ENCODE data around the gene PCDHGA9. TPM values are rescaled to one million over a fixed set of nuclear protein-coding genes. Genes with fewer than 3 reads are reported as not detected.
"Not testable (repeated sequence)": the region's sequence is repeated elsewhere in the genome, so short reads cannot be mapped to it uniquely, and the experiment has no call there.

PCDHGA9 gene
- 1 to 10 TPM; 3.4 to 5.3 (median 3.8) TPM for polyA plus RNA-seq (ENCODE audit: insufficient read length in 10 of 10)
- long read RNA-seq, donor 1, full-length matches to known transcripts: 2 of 2 reads
- long read RNA-seq, donor 1, partial matches to known transcripts: 0 of 2 reads
- long read RNA-seq, donor 1, other reads (novel, unspliced or antisense): 0 of 2 reads
- long read RNA-seq, donor 2, partial matches to known transcripts: 0 of 1 reads
- long read RNA-seq, donor 2, other reads (novel, unspliced or antisense): 0 of 1 reads
- long read RNA-seq, donor 3, partial matches to known transcripts: 0 of 2 reads
- long read RNA-seq, donor 3, other reads (novel, unspliced or antisense): 0 of 2 reads
- long read RNA-seq, donor 4, partial matches to known transcripts: 0 of 1 reads
- long read RNA-seq, donor 4, other reads (novel, unspliced or antisense): 0 of 1 reads
- long read RNA-seq, donor 5, full-length matches to known transcripts: 4 of 4 reads
- long read RNA-seq, donor 5, partial matches to known transcripts: 0 of 4 reads
- long read RNA-seq, donor 5, other reads (novel, unspliced or antisense): 0 of 4 reads
- long read RNA-seq, donor 6, partial matches to known transcripts: 0 of 1 reads
- long read RNA-seq, donor 6, other reads (novel, unspliced or antisense): 0 of 1 reads
- long read RNA-seq, donor 7, full-length matches to known transcripts: 2 of 2 reads
- long read RNA-seq, donor 7, partial matches to known transcripts: 0 of 2 reads
- long read RNA-seq, donor 7, other reads (novel, unspliced or antisense): 0 of 2 reads
- long read RNA-seq, donor 8, partial matches to known transcripts: 0 of 4 reads
- long read RNA-seq, donor 8, other reads (novel, unspliced or antisense): 0 of 4 reads
- long read RNA-seq, donor 9, partial matches to known transcripts: 0 of 1 reads
- long read RNA-seq, donor 9, other reads (novel, unspliced or antisense): 0 of 1 reads

DNA sequence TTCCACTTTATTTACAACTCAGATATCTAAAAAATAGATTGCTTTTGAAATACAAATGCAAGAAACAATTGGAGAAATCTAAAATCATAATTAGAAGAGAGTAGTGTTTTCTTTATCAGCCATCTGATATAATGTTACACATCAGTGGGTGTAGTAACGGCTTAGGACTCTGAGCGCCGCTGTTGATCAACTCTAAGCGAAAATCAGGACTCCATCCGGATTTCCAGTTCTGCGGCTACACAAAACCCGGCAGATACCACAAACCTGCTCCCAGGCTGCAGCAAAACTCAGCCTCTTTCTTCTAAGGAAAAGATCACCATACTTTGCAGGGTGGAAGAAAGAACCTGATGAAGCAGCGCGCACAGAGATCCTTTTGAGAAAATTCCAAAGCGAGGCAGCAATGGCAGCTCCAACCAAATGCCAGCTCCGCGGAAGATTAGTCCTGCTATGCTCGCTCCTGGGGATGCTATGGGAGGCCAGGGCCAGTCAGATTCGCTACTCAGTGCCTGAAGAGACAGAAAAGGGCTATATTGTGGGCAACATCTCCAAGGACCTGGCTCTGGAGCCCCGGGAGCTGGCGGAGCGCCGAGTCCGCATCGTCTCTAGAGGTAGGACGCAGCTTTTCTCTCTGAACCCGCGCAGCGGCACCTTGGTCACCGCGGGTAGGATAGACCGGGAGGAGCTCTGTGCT is at the start of gene PCDHGA9:
Gene PCDHGA9 (plus strand): TSS at position 226 of the 691 bp plus-strand sequence. CDS start 175 bp downstream, at position 401.
- no peak for DNase-seq

DNA sequence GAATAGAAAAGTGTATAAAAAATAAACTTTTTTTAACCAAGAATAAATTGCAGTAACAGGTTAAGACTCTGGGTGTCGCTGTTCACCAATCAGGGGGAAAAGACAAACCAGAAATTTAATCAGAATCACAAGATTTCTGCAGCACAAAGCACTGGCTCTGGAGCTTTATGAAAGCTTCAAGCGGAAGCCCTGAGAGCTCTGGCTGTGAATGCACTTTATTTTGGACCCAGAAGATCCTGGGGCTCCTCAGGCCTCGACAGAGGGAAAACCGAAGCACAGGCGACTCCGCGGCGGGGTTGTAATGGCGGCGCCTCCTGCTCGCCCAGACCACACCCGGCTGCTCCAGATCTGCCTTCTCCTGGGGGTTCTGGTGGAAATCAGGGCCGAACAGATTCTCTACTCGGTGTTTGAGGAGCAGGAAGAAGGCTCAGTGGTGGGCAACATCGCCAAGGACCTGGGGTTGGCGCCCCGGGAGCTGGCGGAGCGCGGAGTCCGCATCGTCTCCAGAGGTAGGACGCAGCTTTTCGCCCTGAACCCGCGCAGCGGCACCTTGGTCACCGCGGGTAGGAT is 47.6 kb upstream of the PCDHGA9 start, which contains the start of gene PCDHGA4:
Gene PCDHGA4 (plus strand): TSS at position 122 of the 570 bp plus-strand sequence. CDS start 87 bp downstream, at position 209.
- DNase-seq: no peak

DNA sequence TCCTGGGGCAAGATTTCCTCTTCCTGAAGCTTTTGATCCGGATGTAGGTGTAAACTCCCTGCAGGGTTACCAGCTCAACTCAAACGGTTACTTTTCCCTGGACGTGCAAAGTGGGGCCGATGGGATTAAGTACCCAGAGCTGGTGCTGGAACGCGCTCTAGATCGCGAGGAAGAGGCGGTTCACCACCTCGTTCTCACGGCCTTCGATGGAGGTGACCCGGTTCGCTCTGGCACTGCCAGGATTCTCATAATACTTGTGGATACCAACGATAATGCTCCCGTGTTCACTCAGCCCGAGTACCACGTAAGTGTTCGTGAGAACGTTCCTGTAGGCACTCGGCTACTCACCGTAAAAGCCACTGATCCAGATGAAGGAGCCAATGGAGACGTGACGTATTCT is 46.9 kb upstream of the PCDHGA9 start:
- DNase-seq: no peak

DNA sequence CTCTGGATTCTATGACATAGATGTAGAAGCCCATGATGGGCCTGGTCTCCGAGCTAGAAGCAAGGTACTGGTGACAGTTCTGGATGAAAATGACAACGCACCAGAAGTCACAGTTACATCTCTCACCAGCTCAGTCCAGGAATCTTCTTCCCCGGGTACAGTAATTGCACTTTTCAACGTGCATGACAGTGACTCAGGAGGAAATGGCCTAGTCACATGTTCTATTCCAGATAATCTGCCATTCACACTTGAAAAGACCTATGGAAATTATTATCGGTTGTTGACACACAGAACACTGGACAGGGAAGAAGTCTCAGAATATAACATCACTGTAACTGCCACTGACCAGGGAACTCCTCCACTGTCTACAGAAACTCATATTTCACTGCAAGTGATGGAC is 46.4 kb upstream of the PCDHGA9 start:
- no peak for DNase-seq

DNA sequence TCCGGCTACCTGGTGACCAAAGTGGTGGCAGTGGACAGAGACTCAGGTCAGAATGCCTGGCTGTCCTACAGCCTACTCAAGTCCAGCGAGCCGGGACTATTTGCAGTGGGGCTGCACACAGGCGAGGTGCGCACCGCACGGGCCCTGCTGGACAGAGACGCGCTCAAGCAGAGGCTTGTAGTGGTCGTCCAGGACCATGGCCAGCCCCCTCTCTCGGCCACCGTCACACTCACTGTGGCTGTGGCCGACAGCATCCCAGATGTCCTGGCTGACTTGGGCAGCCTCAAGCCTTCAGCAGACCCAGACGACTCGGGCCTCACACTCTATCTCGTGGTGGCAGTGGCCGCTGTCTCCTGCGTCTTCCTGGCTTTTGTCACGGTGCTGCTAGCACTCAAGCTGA is 45.6 kb upstream of the PCDHGA9 start:
- DNase-seq: no peak

DNA sequence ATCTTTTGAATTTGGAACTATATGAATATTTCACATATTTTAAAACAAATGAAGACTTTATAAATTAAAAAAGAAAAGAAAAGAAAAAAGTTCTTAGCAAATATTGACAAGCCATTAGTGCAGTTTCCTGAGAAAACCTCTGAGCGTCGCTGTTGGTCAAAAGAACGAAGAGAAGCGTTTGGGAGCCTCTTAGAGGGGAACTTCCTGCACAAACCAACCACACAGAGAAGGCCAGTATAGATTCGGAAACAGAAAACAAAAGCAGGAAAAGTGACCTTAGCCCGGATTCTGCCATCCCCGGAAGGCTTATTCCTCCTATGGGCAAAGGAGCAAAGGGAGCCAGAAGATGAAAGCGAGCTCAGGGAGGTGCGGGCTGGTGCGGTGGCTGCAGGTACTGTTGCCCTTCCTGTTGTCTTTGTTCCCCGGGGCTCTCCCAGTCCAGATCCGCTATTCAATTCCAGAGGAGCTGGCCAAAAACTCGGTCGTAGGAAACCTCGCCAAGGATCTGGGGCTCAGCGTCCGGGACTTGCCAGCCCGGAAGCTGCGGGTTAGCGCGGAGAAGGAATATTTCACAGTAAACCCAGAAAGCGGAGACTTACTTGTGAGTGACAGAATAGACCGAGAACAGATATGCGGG is 42.7 kb upstream of the PCDHGA9 start, which contains the start of gene PCDHGB2:
Gene PCDHGB2 (plus strand): TSS at position 205 of the 637 bp plus-strand sequence. CDS start 142 bp downstream, at position 347.
- peak in 1 of 3 donors; percentile 11 for DNase-seq

DNA sequence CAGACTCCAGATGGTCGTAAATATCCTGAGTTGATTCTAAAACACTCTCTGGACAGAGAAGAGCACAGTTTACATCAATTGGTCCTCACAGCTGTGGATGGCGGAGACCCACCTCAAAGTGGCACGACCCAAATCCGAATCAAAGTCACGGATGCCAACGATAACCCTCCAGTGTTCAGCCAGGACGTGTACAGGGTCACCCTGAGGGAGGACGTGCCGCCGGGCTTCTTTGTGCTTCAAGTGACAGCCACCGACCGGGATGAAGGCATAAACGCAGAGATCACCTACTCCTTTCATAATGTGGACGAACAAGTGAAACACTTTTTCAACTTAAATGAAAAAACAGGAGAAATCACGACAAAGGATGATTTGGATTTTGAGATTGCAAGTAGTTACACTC is 41.9 kb upstream of the PCDHGA9 start:
- DNase-seq: no peak

DNA sequence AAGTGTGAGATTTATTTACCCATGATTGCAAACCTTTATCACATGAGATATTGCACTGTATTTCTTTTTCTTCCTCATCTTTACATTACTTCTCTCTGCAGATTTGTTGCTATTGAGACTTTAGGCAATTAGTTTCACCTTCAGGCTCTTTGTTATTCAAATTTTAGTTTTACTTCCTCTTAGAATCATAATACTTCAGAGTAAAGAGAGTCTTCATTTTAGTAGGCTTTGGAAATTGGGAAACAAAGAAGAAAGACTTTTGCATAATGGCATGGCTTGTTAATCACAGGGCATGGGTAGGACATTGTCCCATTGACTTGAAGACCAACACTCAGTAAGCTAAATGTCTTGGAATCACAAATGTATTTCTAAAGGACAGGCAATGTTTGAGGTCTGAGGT is 39.9 kb upstream of the PCDHGA9 start:
- DNase-seq: no peak

DNA sequence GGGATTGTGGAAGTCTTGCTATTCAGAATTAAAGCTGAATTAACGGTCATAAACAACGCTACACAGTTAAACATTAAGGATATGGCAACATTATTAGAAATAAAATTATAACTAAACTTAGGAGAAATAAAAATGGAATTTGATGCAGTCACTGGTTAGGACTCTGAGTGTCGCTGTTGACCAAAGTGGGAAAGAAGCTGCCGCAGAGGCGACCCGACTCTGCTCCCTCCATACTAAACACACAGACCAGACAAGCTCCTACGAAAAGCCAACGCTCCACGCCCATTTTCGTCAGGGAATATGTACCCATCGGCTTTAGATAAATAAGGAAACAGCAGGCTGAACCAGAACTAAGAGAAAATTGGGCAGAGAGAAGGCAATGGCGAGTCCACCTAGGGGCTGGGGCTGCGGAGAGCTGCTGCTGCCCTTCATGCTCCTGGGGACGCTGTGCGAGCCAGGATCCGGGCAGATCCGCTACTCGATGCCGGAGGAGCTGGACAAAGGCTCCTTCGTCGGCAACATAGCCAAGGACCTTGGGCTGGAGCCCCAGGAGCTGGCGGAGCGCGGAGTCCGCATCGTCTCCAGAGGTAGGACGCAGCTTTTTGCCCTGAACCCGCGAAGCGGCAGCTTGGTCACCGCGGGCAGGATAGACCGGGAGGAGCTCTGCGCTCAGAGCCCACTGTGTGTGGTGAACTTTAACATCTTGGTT is 38.5 kb upstream of the PCDHGA9 start, which contains the start of gene PCDHGA5:
Gene PCDHGA5 (plus strand): TSS at position 211 of the 709 bp plus-strand sequence. CDS start 169 bp downstream, at position 380.
- DNase-seq: peak in 1 of 3 donors; percentile 17

DNA sequence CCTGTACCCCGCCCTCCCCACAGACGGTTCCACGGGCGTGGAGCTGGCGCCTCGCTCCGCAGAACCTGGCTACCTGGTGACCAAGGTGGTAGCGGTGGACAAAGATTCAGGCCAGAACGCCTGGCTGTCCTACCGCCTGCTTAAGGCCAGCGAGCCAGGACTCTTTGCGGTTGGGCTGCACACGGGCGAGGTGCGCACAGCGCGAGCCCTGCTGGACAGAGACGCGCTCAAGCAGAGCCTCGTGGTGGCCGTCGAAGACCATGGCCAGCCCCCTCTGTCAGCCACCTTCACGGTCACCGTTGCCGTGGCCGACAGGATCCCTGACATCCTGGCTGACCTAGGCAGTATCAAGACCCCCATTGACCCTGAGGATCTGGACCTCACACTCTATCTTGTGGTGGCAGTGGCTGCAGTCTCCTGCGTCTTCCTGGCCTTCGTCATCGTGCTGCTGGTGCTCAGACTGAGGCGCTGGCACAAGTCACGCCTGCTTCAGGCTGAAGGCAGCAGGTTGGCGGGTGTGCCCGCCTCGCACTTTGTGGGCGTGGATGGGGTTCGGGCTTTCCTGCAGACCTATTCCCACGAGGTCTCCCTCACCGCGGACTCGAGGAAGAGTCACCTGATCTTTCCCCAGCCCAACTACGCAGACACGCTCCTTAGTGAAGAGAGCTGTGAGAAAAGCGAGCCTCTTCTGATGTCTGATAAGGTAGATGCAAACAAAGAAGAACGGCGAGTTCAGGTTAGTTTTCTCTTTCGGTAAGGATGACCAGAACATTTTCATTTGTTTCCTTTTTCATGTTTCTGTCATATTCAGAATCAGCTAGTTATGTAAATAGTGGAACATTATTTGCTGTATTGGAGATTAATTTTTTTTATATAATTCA is 36.3 kb upstream of the PCDHGA9 start:
- no peak for DNase-seq

DNA sequence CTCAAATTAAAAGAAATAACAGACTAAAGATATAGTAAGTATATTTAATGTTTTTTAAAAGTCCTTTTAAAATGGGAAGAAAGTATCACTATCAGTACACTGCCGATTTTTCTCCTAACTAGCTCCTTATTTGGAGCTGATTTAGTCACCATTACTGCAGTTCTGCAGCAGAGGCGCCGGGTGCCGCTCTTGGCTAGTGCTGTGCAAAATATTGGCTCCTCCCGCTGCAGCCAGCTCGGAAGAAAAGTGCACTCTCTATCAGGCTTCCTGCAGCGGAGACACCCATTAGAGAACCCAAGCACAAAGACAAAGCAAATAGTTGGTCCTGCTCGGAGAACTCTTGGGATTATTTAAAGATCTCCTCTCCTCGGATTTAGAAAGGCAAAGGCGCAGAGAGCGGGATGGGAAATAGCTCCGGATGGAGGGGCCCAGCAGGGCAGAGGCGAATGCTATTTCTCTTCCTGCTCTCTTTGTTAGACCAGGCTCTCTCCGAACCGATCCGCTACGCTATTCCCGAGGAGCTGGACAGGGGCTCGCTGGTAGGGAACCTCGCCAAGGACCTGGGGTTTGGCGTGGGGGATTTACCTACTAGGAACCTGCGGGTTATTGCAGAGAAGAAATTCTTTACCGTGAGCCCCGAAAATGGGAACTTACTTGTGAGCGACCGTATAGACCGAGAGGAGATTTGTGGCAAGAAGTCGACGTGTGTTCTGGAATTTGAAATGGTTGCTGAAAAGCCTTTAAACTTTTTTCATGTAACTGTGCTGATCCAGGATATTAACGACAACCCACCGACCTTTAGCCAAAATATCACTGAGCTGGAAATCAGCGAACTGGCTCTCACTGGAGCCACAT is 32.4 kb upstream of the PCDHGA9 start, which contains the start of gene PCDHGB3:
Gene PCDHGB3 (plus strand): TSS at position 249 of the 855 bp plus-strand sequence. CDS start 153 bp downstream, at position 402.
- DNase-seq: peak in 1 of 3 donors; percentile 17

DNA sequence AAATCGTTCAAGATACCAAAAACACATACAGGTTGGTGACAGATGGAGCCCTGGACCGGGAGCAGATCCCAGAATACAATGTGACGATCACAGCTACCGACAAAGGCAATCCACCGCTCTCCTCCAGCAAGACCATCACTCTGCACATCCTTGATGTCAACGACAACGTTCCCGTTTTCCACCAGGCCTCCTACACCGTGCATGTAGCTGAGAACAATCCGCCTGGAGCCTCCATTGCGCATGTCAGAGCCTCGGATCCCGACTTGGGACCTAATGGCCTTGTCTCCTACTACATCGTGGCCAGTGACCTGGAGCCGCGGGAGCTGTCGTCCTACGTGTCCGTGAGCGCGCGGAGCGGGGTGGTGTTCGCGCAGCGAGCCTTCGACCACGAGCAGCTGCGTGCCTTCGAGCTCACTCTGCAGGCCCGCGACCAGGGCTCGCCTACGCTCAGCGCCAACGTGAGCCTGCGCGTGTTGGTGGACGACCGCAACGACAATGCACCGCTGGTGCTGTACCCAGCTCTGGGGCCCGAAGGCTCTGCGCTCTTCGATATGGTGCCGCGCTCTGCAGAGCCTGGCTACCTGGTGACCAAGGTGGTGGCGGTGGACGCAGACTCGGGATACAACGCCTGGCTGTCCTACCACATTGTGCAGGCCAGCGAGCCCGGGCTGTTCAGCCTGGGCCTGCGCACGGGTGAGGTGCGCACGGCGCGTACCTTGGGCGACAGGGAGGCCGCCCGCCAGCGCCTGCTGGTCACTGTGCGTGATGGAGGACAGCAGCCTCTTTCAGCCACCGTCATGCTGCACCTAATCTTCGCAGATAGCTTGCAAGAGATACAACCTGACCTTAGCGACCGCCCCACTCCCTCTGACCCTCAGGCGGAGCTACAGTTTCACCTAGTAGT is 30.8 kb upstream of the PCDHGA9 start:
- no peak for DNase-seq

DNA sequence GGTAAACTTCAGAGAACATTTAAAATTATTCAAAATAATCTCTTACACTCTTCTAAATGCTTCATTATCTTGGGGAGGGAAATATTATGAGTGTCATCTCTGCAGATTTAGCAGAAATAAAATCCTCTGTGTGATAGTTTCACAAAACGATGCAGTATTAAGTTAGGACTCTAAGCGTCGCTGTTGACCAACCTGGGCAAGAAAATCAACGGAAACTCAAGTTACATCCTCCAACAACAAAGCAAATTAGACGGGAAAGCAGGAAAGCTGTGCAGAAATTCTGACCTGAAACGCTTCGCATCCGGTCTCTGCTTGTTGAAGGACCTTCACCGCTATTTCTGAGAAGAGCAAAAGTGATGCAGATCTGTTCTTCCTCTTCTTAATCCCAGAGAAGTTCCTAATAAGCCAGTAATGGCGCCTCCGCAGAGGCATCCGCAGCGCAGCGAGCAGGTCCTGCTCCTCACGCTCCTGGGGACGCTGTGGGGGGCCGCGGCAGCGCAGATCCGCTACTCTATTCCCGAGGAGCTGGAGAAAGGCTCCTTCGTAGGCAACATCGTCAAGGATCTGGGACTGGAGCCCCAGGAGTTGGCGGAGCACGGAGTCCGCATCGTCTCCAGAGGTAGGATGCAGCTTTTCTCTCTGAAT is 28.8 kb upstream of the PCDHGA9 start, which contains the start of gene PCDHGA6:
Gene PCDHGA6 (plus strand): TSS at position 219 of the 645 bp plus-strand sequence. CDS start 193 bp downstream, at position 412.
- DNase-seq: peak in 1 of 3 donors; percentile 14

DNA sequence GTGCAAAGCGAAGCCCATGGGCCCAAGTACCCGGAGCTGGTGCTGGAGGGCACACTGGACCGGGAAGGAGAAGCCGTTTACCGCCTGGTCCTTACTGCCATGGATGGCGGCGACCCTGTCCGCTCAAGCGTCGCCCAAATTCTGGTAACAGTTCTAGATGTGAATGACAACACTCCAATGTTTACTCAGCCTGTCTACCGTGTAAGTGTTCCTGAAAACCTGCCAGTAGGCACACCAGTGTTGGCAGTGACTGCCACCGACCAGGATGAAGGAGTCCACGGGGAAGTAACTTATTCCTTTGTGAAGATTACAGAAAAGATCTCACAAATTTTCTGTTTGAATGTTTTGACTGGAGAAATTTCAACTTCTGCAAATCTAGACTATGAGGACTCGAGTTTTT is 28.0 kb upstream of the PCDHGA9 start:
- DNase-seq: no peak

DNA sequence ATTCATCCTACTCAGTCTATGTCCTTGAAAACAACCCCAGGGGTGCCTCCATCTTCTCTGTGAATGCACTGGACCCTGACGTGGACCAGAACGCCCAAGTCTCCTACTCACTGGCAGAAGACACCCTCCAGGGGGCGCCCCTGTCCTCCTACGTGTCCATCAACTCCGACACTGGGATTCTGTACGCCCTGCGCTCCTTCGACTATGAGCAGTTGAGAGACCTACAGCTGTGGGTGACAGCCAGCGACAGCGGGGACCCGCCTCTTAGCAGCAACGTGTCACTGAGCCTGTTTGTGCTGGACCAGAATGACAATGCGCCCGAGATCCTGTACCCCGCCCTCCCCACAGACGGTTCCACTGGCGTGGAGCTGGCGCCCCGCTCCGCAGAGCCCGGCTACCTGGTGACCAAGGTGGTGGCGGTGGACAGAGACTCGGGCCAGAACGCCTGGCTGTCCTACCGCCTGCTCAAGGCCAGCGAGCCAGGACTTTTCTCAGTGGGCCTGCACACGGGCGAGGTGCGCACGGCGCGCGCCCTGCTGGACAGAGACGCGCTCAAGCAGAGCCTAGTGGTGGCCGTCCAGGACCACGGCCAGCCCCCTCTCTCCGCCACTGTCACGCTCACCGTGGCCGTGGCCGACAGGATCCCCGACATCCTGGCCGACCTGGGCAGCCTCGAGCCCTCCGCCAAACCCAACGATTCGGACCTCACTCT is 27.0 kb upstream of the PCDHGA9 start:
- DNase-seq: not testable (repeated sequence)
